Neutrophil (primary cell): Measurements from ENCODE around the gene SLC3A2.
"Not testable (repeated sequence)": the region's sequence is repeated elsewhere in the genome, so short reads cannot be mapped to it uniquely, and the experiment has no call there.

ENCODE experiments used
- H3K27ac ChIP-seq: fragments of 200-600 bp; sonication (generic); 2 replicates; pipeline ENCODE4 v1.5.1; 2016; ENCODE audit warnings: mild to moderate bottlenecking, moderate library complexity
- H3K27me3 ChIP-seq: fragments of 200-600 bp; sonication (generic); 2 replicates; pipeline ENCODE4 v1.6.0; 2016; ENCODE audit warnings: mild to moderate bottlenecking
- H3K36me3 ChIP-seq: fragments of 200-600 bp; sonication (generic); 2 replicates; pipeline ENCODE4 v1.5.1; 2017
- H3K4me1 ChIP-seq, 2 experiments: fragments of 200-600 bp in 1 of 2; sonication (generic) in 1 of 2; 1 replicate in 1 of 2; 2 replicates in 1 of 2; pipeline versions ENCODE4 v1.5.1 to v1.6.1; 2013 to 2016; ENCODE audit warnings: low read depth in 1 of 2, low read length in 1 of 2, mild to moderate bottlenecking in 1 of 2, moderate library complexity in 1 of 2; ENCODE audit not compliant: control insufficient read depth in 1 of 2, insufficient read depth in 1 of 2
- H3K4me3 ChIP-seq, 2 experiments: fragments of 200-600 bp in 1 of 2; sonication (generic) in 1 of 2; 1 replicate in 1 of 2; 2 replicates in 1 of 2; pipeline ENCODE4 v1.5.1; 2013 to 2016; ENCODE audit warnings: low read depth in 1 of 2, low read length in 1 of 2, mild to moderate bottlenecking in 1 of 2, moderate library complexity in 1 of 2
- H3K9me3 ChIP-seq: fragments of 200-600 bp; sonication (generic); 2 replicates; pipeline ENCODE4 v1.5.1; 2016
- CTCF ChIP-seq: fragments of 200-600 bp; sonication (generic); IDR thresholded peaks from 2 replicates; pipeline ENCODE4 v1.5.1; 2016; ENCODE audit warnings: antibody characterized with exemption

The SLC3A2 gene

GRCh38 chr11:62854825-62855570, 25.7 kb upstream of the SLC3A2 start:
- Histone ChIP-seq H3K36me3 (peaks cover 7% of the 10 kb centered on the region), H3K27ac (peak overlapping the region; percentile 75), H3K4me1 (peaks cover 26 to 34% of the 10 kb centered on the region in 2 experiments), H3K4me3 (peak overlapping the region; percentile 61 to 81), H3K27me3 (no peaks in the 10 kb centered on the region), H3K9me3 (no peaks in the 10 kb centered on the region)
- no peak for TF ChIP-seq CTCF

- H3K4me3 ChIP-seq, result peak overlapping the region; percentile 61 to 81
- H3K27me3 ChIP-seq, result no peaks in the 10 kb centered on the region
- peaks cover 26 to 34% of the 10 kb centered on the region in 2 experiments for H3K4me1 ChIP-seq
- TF ChIP-seq CTCF, result peak; percentile 56
- H3K27ac ChIP-seq, result peak overlapping the region; percentile 75
- no peaks in the 10 kb centered on the region for H3K9me3 ChIP-seq
- peaks cover 7% of the 10 kb centered on the region for H3K36me3 ChIP-seq
These were observed 24.9 kb upstream of the SLC3A2 start for GRCh38 chr11:62855571-62856332.

- no peak for TF ChIP-seq CTCF
- H3K4me1 ChIP-seq, result peaks cover 26 to 34% of the 10 kb centered on the region in 2 experiments
- peak overlapping the region; percentile 75 for H3K27ac ChIP-seq
- H3K4me3 ChIP-seq, result peak overlapping the region; percentile 61 to 81
- H3K9me3 ChIP-seq, result no peaks in the 10 kb centered on the region
- H3K27me3 ChIP-seq, result no peaks in the 10 kb centered on the region
- peaks cover 5% of the 10 kb centered on the region for H3K36me3 ChIP-seq
These were observed 24.3 kb upstream of the SLC3A2 start for GRCh38 chr11:62856333-62856895.

GRCh38 chr11:62857541-62857982, 23.1 kb upstream of the SLC3A2 start:
- Histone ChIP-seq H3K4me3 (no peak overlapping the region), H3K4me1 (peaks cover 28 to 34% of the 10 kb centered on the region in 2 experiments), H3K9me3 (no peaks in the 10 kb centered on the region), H3K27ac (no peak overlapping the region), H3K36me3 (no peaks in the 10 kb centered on the region), H3K27me3 (no peaks in the 10 kb centered on the region)
- TF ChIP-seq CTCF, result no peak

- Histone ChIP-seq H3K36me3 (no peaks in the 10 kb centered on the region), H3K27ac (no peak overlapping the region), H3K4me3 (no peak overlapping the region), H3K9me3 (no peaks in the 10 kb centered on the region), H3K4me1 (peaks cover 33 to 37% of the 10 kb centered on the region in 2 experiments), H3K27me3 (no peaks in the 10 kb centered on the region)
- TF ChIP-seq CTCF, result no peak
These were observed 22.5 kb upstream of the SLC3A2 start for GRCh38 chr11:62858201-62858600.

GRCh38 chr11:62859281-62859703, 21.4 kb upstream of the SLC3A2 start:
- not testable (repeated sequence) for H3K36me3 ChIP-seq, H3K4me3 ChIP-seq, H3K27ac ChIP-seq, H3K9me3 ChIP-seq, H3K27me3 ChIP-seq
- peaks cover 28 to 32% of the 10 kb centered on the region in 2 experiments for H3K4me1 ChIP-seq
